NCI-H69 (cell line): ENCODE measurements around the gene CCDC122.
A peak's percentile ranks its signal among the peaks of the same experiment; 100 is the strongest.
"Not testable (repeated sequence)": the region's sequence is repeated elsewhere in the genome, so short reads cannot be mapped to it uniquely, and the experiment has no call there.

Experiments used
- DNase-seq: peaks from one replicate; lab custom pipeline; 2025; lab: John Stamatoyannopoulos, UW

Gene CCDC122

DNA sequence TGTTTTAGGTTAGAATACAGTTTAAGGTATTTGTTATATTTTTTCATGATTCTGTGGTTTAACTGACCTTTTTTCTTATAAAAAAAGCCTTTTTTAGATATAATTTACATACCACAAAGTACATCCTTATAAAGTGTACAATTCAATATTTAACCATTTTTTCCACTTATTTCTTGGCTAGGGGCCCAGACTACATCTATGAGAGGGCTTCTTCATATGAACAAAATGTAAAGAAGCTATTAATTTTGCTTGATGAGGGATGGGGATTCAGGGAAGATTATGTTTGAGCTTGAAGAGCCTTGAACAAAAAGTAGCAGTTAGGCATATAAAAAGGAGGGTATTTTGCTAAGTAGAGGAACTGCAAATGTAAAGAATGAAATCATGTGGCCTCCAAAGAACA lies 2.2 kb downstream of the CCDC122 start:
- DNase-seq, result peak; percentile 36

- peak; percentile 10 for DNase-seq
Observed at GRCh38 chr13:43876366-43876765, 3.2 kb downstream of the CCDC122 start.

GRCh38 chr13:43874504-43875092 lies 4.9 kb downstream of the CCDC122 start:
- DNase-seq, result peak; percentile 45

DNA sequence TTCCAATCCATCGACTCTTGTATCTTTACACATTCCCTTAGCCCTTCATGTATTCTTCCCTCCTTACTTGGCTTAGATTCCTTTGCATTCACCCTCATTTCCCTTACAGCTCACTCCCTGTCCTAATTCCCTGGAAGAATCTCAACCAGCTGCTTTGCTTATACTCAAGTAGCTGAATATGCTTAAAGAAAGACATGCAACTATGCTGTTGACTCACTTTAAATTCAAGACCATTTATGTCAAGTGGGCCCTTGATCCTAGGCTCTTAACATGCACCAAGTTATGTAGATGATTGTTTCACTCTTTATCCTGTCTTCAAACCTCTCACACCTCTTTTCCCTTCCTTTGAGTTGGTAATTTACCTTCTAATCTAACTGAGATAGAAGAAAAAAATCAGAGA lies 7.4 kb downstream of the CCDC122 start:
- no peak for DNase-seq

DNA sequence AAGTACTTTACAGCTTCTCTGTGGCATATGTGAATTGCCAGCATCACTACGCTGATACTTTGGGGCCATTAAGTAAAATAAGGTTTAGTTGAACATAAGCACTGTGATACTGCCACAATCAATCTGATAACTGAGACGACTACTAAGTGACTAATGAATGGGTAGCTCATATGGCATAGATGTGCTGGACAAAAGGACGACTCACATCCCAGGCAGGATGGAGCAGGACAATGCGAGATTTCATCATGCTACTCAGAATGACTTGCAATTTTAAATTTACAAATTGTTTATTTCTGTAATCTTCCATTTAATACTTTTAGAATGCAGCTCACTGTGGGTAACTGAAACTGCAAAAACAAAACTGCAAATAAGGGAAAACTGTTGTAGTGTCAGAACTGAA lies 13.6 kb downstream of the CCDC122 start:
- no peak for DNase-seq

DNA sequence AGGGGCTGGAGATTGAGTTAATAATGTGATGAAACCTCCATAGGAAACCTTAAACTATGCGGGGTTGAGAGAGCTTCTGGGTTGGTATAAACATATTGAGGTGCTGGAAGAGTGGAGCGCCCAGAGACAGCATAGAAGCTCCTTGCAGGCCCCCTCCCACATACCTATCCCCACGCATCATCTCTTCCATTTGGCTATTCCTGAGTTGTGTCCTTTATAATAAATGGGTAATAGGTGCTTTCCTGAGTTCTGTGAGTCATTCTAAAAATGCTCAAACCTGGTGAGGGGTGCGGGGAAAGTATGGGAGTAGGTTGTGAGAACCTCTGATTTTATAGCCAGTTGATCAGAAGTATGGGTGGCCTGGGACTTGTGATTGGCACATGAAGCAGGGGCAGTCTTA lies 14.6 kb downstream of the CCDC122 start:
- no peak for DNase-seq

DNA sequence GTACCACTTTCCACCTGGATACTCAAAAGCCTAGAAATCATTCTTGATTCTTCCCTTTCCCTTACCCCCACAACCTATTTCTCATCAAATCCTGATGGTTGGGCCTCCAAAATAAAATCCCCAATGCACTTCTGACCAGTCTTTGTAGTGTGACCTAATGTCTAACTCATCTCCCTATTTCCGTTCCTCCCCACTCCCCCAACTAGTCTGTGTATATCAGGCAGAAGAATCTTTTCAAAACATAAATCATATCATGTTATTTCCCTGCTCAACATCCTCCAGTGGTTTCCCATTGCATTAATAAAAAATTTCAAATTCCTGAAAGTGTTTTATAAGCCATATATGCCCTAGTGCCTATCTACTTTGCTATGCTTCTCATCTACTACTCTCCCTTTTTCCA lies 17.7 kb downstream of the CCDC122 start:
- no peak for DNase-seq

- DNase-seq, result no peak
Observed at GRCh38 chr13:43852923-43853404, 26.6 kb downstream of the CCDC122 start.

- DNase-seq, result no peak
Observed at GRCh38 chr13:43850873-43851272, 28.7 kb downstream of the CCDC122 start.

DNA sequence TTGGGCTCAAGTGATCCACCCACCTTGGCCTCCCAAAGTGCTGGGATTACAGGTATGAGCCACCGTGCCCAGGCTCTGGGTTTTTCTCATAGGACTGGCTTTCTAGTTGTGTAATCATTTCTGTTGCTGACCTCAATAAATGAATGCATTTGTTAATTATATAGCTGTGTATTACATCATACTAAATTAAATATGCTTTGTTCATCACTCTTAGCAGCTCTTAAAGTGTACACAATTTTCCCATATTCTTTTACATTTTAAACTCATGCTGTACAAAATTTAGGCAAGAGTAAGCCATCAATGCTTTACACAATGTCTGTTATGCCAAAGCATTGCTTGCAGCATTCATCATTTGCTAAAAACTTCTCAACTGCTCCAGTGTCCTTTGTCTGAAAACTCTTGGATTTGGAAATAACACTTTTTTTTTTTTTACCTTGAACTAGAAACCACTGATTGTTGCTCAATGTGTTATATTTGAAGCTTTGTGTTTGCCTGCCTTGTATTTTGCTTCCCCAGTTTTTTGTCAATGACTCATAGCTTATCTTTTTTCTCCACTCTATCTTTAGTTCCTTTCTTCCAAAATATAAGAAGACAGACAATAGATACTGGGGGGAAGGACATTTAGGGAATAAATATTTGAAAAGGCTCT lies 31.4 kb downstream of the CCDC122 start:
- no peak for DNase-seq

DNA sequence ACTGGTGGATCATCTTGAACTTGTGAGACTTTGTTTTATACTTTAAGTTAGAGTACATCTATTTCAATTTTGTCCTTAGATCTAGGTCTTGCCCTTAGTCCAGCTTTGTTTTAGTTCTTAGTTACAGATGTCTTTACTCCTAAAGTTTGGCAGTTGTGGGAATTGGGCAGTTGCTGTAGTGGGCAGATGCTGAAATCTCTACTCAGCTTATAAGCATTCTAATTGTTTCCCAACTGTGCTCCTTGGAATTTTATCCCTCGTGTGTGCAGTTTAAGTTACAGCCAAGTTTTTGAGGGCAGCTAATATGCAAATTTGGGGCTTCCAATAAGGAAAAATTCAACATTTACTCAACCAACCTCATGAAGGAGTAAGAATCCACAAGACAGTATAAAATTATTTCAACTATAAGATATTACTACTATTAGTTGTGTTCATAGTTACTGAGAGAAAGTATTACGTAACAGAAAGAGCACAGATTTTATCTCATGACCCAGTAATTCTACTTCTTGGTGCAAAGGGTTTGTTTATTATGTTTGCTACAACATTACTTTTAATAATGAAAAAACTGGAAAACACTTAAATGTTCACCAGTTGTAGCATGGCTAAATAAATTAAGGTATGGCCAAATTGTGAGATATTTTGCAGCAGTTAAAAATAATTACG lies 32.9 kb downstream of the CCDC122 start:
- no peak for DNase-seq

GRCh38 chr13:43838909-43839308 lies 40.6 kb downstream of the CCDC122 start:
- DNase-seq, result no peak

GRCh38 chr13:43835701-43836100 lies 43.8 kb downstream of the CCDC122 start:
- DNase-seq, result no peak

DNA sequence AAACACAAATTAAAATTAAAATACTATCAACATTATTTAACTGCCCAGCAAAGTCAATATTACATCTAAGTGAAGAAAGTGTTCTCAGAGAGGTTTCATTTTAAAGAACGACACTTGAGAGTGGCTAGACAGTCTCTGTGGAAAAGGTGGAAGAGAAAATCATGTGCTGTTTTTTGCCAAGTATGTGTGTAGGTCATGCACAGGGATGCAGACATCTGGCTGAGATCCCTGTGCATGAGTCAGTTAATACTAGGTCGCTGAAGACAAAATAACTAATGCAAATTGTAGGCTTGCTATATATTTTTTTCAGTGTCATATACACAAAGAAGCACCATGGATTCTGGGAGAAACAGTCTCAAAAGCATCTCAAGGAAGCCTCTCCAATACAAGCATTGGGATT lies 48.5 kb downstream of the CCDC122 start:
- DNase-seq, result peak; percentile 43

DNA sequence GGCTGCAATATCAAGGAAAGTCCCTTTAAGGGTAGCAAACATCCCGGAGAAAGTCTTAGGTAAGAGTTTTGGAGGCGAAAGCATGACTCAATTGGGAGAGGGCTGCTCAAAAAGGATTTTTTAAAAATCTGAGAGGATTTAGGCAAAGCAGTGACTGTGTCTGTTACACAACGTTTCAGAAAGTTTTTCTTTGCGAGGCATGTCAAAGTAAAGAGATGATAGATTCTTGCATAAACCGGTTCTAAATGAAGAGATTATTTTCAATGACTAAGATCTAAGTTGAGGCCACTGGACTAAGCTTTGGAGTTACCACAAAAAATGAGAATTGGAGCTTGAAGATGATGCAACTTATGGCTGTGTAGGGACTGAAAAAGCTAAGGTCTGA lies 49.1 kb downstream of the CCDC122 start:
- DNase-seq, result no peak

DNA sequence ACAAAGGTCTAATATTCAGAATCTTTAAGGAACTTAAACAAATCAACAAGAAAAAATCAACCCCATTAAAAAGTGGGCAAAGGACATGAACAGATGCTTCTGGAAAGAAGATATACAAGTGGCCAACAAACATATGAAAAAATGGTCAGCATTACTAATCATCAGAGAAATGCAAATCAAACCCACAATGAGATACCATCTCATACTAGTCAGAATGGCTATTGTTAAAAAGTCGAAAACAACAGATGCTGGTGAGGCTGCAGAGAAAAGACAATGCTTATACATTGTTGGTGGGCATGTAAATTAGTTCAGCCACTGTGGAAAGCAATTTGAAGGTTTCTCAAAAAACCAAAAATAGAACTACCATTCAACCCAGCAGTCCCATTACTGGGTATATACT lies 54.9 kb downstream of the CCDC122 start:
- not testable (repeated sequence) for DNase-seq

DNA sequence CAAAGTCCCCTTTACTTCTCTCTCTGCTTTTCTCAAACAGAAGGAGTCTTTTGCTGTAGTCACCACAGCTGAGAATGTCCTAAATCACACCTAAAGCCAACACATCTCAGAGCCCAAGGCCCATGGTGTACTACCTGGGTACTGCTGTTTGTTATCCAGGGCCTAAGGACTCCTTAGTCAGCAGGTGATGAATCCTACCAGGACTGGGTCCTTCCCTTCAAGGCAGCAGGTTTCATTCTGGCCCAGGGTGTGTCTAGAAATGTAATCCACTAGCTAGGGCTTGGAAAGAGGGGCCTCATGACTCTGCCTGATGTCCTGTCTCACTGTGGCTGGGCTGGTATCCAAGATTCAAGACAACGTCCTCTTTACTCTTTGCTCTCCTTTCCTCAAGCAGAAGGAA lies 56.6 kb downstream of the CCDC122 start:
- DNase-seq, result no peak

GRCh38 chr13:43816401-43816889 lies 63.1 kb downstream of the CCDC122 start:
- peak; percentile 16 for DNase-seq

GRCh38 chr13:43815204-43815603 lies 64.3 kb downstream of the CCDC122 start:
- DNase-seq, result peak; percentile 16

DNA sequence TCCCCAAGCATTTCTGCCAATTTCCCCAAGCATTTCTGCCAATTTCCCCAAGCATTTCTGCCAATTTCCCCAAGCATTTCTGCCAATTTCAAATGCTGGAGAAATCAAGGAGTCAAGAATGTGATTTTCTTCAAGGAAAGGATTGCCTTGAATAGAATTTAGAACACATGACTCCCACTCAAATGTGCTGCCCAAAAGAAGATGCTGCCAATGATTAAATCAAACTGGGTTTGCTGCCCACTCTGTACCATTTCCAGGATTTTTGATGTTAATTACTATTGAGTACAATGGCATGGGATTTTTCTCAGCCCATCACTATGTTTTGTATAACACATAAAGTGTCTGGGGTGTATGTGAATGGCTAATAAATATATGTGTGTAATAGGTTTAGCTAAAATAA lies 70.9 kb downstream of the CCDC122 start:
- DNase-seq, result no peak

- peak; percentile 35 for DNase-seq
Observed at GRCh38 chr13:43805681-43806128, 73.8 kb downstream of the CCDC122 start.

DNA sequence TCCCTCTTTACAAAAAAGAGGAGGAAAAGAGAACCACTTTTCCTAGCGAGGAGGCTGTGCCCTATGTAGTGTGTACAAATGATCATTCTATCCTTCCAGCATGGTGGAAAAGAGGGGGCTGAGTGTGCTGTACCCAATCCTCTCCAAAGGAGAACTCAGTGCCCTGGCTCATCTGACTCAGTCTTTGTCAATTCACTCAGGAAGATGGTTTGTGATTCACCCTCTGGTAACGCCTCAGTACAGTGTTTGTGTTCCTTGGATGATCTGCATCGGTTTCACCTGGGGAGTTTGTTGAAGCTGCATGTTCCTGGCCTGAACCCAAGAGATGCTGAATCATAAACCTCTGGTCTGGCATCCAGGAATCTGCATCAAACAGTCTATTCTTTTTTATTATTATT lies 74.5 kb downstream of the CCDC122 start:
- DNase-seq, result peak; percentile 88

DNA sequence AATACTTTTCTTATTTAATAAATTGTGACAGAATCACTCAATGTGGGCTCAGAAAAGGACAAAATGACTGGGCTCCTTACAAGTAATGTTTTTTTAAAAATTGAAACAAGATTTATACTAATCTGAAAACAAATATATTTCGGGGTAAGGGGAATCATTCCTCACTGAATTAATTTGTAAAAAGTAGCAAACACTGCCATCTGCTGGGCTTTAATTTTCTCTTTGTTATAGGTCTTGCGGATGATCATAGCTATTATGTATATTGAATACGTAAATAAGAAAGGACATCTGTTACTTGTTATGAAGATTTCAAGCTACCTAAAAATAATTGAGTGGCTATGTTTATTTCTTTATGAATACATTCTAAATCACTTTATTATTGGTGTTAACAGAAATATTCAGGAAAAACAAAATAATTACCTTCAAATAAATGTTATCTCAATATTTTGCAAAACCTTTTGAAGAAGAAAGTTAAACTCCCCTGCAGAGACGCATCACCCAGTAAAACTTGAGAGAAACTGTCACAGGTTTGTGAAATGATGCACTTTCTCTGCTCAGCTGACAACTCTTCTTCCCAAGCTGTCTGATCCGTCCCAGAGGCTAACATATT lies 75.0 kb downstream of the CCDC122 start:
- DNase-seq, result peak; percentile 83
